ENCODE results near the gene REELD1. TPM values are rescaled to one million over a fixed set of nuclear protein-coding genes. Genes with fewer than 3 reads are reported as not detected.

REELD1 gene
- total RNA-seq, 1 experiment from 2014 or later = not detected

DNA sequence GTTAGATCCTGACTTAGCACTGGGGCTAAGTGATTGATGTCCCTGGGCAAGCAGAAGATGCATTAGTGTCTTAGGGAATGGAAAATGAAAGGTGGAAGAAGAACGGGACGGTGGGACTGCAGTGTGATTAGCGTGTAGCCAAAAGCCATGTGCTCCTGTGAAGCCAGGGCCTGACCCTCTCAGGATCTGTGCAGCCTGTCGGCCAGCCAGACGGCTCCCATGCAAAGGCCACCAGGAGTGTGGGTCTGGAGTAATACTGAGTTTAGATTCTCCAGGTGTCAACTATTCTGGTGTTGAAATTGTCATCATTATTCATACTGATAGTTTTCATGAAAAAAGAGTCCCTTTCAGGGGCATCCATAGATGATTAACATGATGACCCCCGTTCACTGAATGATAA, 32.0 kb downstream of the REELD1 start:
- no peak overlapping the region for H3K27ac Mint-ChIP-seq
- peaks cover 4 to 6% of the 10 kb centered on the region in 2 experiments; a peak in 3 of 4 replicates for H3K4me1 Mint-ChIP-seq
- Histone ChIP-seq H2AFZ (ENCODE audit: low read length) (no peak overlapping the region), H3K18ac (ENCODE audit: insufficient read length, low read depth, low read length) (no peak overlapping the region), H2BK12ac (ENCODE audit: insufficient read length, low read depth, low read length) (no peak overlapping the region), H4K8ac (replicated peaks; ENCODE audit: insufficient read length, low read depth, low read length) (no peak overlapping the region), H3K79me2 (ENCODE audit: insufficient read depth, low read length) (no peaks in the 10 kb centered on the region), H2BK20ac (ENCODE audit: low read depth, low read length, poor library complexity, severe bottlenecking) (no peak overlapping the region), H2BK15ac (ENCODE audit: low read depth, low read length) (no peak overlapping the region), H3K14ac (ENCODE audit: insufficient read depth, low read length) (no peak overlapping the region), H2AK5ac (ENCODE audit: insufficient read length, low read length) (no peak overlapping the region), H3K23me2 (ENCODE audit: insufficient read length, low read depth, low read length, poor library complexity, severe bottlenecking) (no peaks in the 10 kb centered on the region), H3K79me1 (ENCODE audit: insufficient read depth, low read depth, low read length, poor library complexity, severe bottlenecking) (no peaks in the 10 kb centered on the region), H3K27me3 (ENCODE audit: insufficient read depth, low read length) (no peaks in the 10 kb centered on the region), H3T11ph (ENCODE audit: low read length) (no peak overlapping the region), H3K4me2 (ENCODE audit: insufficient read depth, insufficient read length, low read length) (no peak overlapping the region), H3K56ac (ENCODE audit: insufficient read length, low read depth, low read length) (no peak overlapping the region), H3K4ac (ENCODE audit: low read depth, low read length) (no peak overlapping the region), H2BK5ac (ENCODE audit: insufficient read length, low read length) (no peak overlapping the region), H3K9ac (ENCODE audit: extremely low read depth, insufficient read length, low read length) (no peak overlapping the region), H3K9me3 (ENCODE audit: control insufficient read depth, low read depth, low read length) (no peaks in the 10 kb centered on the region), H4K20me1 (ENCODE audit: control insufficient read depth, insufficient read depth, insufficient read length) (no peaks in the 10 kb centered on the region), H3K27ac (ENCODE audit: insufficient read length, low read depth, low read length) (no peak overlapping the region), H4K91ac (ENCODE audit: insufficient read length, low read depth, low read length) (no peak overlapping the region), H2BK120ac (ENCODE audit: low read depth, low read length, poor library complexity, severe bottlenecking) (no peak overlapping the region), H3K4me1 (ENCODE audit: insufficient read depth, low read length) (no peaks in the 10 kb centered on the region), H4K5ac (ENCODE audit: insufficient read length, low read depth, low read length) (no peak overlapping the region), H3K23ac (ENCODE audit: insufficient read length, low read depth, low read length) (no peak overlapping the region)
- no peaks in the 10 kb centered on the region for H3K36me3 Mint-ChIP-seq (ENCODE audit: insufficient read depth in 1 of 3, low read depth in 3 of 3)
- DNase-seq = no peak
- no peaks in the 10 kb centered on the region; a peak in 1 of 5 replicates for H3K9me3 Mint-ChIP-seq
- TF ChIP-seq, protein P1, sequence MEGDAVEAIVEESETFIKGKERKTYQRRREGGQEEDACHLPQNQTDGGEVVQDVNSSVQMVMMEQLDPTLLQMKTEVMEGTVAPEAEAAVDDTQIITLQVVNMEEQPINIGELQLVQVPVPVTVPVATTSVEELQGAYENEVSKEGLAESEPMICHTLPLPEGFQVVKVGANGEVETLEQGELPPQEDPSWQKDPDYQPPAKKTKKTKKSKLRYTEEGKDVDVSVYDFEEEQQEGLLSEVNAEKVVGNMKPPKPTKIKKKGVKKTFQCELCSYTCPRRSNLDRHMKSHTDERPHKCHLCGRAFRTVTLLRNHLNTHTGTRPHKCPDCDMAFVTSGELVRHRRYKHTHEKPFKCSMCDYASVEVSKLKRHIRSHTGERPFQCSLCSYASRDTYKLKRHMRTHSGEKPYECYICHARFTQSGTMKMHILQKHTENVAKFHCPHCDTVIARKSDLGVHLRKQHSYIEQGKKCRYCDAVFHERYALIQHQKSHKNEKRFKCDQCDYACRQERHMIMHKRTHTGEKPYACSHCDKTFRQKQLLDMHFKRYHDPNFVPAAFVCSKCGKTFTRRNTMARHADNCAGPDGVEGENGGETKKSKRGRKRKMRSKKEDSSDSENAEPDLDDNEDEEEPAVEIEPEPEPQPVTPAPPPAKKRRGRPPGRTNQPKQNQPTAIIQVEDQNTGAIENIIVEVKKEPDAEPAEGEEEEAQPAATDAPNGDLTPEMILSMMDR (conservative IDR thresholded peaks at IDR 0.05) = no peak
- H3K4me3 Mint-ChIP-seq = no peak overlapping the region
- WGBS (ENCODE audit: extremely low coverage, insufficient read length, low lambda C conversion rate) = no CpG with 5 or more reads among the region's 6 CpGs
- peaks cover 6% of the 10 kb centered on the region for H3K27me3 Mint-ChIP-seq (ENCODE audit: low read depth)

All from H9 (cell line).